Measurements from ENCODE around the gene REM1.
"Not testable (repeated sequence)": the region's sequence is repeated elsewhere in the genome, so short reads cannot be mapped to it uniquely, and the experiment has no call there.

REM1 gene, protein sequence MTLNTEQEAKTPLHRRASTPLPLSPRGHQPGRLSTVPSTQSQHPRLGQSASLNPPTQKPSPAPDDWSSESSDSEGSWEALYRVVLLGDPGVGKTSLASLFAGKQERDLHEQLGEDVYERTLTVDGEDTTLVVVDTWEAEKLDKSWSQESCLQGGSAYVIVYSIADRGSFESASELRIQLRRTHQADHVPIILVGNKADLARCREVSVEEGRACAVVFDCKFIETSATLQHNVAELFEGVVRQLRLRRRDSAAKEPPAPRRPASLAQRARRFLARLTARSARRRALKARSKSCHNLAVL

DNA sequence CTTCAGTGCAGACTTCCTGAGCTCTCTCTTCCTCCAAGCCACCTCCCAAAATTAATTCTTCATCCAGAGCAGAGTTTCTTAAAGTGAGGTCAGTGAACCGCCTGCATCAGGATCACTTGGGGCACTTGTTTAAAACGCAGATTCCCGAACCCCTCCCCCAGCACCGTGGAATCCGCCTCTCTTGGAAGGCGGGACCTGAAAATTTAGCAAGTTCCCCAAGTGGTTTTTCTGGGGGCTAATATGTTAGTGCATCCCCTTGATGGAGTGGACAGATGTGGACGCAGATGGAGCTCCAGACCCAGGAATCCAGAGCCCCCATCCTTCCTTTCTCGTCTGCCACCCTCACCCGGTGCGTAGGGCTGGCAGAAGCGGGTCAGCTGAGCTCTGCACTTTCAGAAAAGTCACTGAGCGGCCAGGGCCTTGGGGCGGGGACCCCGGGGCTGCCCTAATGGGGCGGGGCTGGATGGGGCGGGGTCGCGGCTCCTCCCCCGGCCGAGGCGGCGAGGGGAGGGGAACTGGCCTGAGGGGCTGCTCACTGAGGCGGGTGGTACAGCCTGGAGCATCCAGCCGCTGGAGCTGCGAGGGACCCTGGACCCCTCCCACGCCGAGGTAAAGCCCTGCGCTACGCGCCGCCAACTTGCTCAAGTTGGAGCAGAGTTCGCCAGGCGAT lies at the start of gene REM1, which contains the start of gene DEFB124:
REM1 (plus strand) TSS at position 531 of the 670 bp plus-strand sequence. CDS start 1,158 bp downstream, outside the sequence.
DEFB124 (minus strand) TSS at position 370 of the 670 bp plus-strand sequence. CDS start 2,114 bp downstream, outside the sequence.
- Mint-ChIP-seq H3K36me3 (ENCODE audit: low read depth) (peaks cover 5% of the 10 kb centered on the region), H3K4me1 (no peaks in the 10 kb centered on the region), H3K27ac (no peak within 1 kb of the TSS), H3K27me3 (ENCODE audit: low read depth, poor library complexity) (peaks cover 3% of the 10 kb centered on the region), H3K9me3 (peaks cover 55% of the 10 kb centered on the region), H3K4me3 (no peak within 1 kb of the TSS)
- TF ChIP-seq, protein P1, sequence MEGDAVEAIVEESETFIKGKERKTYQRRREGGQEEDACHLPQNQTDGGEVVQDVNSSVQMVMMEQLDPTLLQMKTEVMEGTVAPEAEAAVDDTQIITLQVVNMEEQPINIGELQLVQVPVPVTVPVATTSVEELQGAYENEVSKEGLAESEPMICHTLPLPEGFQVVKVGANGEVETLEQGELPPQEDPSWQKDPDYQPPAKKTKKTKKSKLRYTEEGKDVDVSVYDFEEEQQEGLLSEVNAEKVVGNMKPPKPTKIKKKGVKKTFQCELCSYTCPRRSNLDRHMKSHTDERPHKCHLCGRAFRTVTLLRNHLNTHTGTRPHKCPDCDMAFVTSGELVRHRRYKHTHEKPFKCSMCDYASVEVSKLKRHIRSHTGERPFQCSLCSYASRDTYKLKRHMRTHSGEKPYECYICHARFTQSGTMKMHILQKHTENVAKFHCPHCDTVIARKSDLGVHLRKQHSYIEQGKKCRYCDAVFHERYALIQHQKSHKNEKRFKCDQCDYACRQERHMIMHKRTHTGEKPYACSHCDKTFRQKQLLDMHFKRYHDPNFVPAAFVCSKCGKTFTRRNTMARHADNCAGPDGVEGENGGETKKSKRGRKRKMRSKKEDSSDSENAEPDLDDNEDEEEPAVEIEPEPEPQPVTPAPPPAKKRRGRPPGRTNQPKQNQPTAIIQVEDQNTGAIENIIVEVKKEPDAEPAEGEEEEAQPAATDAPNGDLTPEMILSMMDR (IDR thresholded peaks at IDR 0.05) = no peak
- no peak for DNase-seq

DNA sequence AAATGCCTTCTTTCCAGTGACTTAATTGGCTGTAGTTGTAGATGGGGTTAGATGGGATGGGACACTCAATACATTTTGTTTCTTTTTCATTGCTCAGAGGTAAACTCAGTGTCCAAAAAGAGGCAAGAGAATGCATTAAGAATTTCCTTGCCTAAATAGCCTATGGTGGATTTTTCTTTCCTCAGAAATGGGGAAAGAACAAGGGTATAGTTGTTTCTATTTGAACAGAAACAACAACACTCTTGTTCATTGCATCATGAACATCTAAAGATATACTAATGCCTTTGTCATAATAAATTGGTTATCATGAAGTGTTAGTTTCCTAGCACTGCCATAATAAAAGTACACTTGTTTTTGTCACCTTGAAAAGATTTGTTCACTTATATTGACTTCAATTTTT lies 49.3 kb upstream of the REM1 start:
- Mint-ChIP-seq H3K27ac (no peak overlapping the region), H3K4me1 (no peaks in the 10 kb centered on the region), H3K27me3 (ENCODE audit: low read depth, poor library complexity) (peaks cover 3% of the 10 kb centered on the region), H3K4me3 (no peak overlapping the region), H3K36me3 (ENCODE audit: low read depth) (no peaks in the 10 kb centered on the region), H3K9me3 (peaks cover 47% of the 10 kb centered on the region)
- no peak for DNase-seq
- TF ChIP-seq, protein P1 (IDR thresholded peaks at IDR 0.05) = no peak

DNA sequence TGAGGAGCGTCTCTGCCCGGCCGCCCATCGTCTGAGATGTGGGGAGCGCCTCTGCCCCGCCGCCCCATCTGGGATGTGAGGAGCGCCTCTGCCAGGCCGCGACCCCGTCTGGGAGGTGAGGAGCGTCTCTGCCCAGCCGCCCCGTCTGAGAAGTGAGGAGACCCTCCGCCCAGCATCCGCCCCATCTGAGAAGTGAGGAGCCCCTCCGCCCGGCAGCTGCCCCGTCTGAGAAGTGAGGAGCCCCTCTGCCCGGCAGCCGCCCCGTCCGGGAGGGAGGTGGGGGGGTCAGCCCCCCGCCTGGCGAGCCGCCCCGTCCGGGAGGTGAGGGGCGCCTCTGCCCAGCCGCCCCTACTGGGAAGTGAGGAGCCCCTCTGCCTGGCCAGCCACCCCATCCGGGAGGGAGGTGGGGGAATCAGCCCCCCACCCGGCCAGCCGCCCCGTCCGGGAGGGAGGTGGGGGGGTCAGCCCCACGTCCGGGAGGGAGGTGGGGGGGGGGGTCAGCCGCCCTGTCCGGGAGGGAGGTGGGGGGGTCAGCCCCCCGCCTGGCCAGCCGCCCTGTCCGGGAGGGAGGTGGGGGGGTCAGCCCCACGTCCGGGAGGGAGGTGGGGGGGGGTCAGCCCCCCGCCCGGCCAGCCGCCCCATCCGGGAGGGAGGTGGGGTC lies 48.1 kb upstream of the REM1 start:
- H3K27ac Mint-ChIP-seq; H3K4me1 Mint-ChIP-seq; H3K4me3 Mint-ChIP-seq; H3K36me3 Mint-ChIP-seq (ENCODE audit: low read depth); H3K27me3 Mint-ChIP-seq (ENCODE audit: low read depth, poor library complexity); DNase-seq: not testable (repeated sequence)
- H3K9me3 Mint-ChIP-seq = peaks cover 55% of the 10 kb centered on the region

DNA sequence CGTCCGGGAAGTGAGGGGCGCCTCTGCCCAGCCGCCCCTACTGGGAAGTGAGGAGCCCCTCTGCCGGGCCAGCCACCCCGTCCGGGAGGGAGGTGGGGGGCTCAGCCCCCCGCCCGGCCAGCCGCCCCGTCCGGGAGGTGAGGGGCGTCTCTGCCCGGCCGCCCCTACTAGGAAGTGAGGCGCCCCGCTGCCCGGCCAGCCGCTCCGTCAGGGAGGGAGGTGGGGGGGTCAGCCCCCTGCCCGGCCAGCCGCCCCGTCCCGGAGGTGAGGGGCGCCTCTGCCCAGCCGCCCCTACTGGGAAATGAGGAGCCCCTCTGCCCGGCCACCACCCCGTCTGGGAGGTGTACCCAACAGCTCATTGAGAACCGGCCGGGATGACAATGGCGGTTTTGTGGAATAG lies 47.5 kb upstream of the REM1 start:
- DNase-seq; H3K4me1 Mint-ChIP-seq; H3K27me3 Mint-ChIP-seq (ENCODE audit: low read depth, poor library complexity); H3K27ac Mint-ChIP-seq; H3K4me3 Mint-ChIP-seq; H3K36me3 Mint-ChIP-seq (ENCODE audit: low read depth): not testable (repeated sequence)
- H3K9me3 Mint-ChIP-seq = peaks cover 61% of the 10 kb centered on the region

DNA sequence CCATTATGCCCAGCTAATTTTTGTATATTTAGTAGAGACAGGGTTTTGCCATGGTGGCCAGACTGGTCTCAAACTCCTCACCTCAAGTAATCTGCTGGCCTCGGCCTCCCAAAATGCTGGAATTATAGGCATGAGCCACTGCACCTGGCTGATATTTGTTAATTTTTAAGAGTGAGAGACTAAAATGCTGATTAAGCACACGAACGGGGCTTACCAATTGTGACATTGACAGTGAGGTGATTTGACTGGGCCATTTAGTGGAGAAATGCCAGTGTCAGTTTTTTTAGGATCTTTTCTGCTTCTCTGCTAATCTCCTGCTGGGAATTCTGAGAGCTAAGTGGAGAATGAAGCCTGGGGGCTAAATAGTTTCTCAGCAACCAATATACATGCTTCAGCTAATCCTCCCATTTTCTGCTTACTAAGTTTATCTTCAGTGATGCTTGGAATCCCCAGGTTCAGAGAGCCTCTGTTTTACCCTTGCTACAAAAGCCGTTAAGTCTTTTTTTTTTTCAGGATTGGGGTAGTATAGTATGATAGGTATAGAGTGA lies 44.4 kb upstream of the REM1 start:
- H3K4me3 Mint-ChIP-seq = no peak overlapping the region
- DNase-seq = no peak
- peaks cover 63% of the 10 kb centered on the region for H3K9me3 Mint-ChIP-seq

DNA sequence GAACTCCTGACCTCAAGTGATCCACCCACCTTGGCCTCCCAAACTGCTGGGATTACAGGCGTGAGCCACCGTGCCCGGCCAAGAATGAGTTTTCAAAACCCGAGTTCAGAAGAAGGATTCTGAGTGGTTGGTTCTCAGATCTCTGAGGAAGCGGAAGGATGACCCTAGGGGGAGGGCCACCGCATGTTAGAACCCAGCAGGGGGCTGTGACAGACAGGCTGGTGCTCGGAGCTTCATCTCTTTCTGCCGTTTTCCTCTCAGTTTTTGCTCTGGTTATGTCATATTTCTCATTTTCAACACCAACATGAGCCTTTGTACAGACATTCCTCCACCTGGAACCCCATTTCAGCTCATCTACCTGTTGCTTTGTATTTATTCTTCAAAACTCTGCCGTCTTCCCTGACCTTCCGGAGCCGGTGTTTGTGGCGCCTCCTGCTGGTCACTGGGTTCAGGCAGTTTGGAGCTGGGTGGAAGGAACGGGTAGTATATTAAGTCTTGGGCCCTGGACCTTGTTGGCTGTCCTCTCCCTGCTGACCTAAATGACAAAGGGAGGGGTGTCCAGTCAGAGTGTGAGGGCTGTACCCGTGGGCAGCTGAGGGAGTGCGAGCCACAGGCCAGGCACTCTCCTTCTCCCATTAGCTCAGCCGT lies 35.0 kb upstream of the REM1 start, which contains the start of gene DEFB123:
DEFB123 (plus strand) TSS at position 621 of the 648 bp plus-strand sequence. CDS start 67 bp downstream, outside the sequence.
- Mint-ChIP-seq H3K9me3 (peaks cover 79% of the 10 kb centered on the region), H3K27ac (no peak within 1 kb of the TSS), H3K4me1 (no peaks in the 10 kb centered on the region), H3K36me3 (ENCODE audit: low read depth) (no peaks in the 10 kb centered on the region), H3K4me3 (no peak within 1 kb of the TSS), H3K27me3 (ENCODE audit: low read depth, poor library complexity) (peaks cover 3% of the 10 kb centered on the region)
- TF ChIP-seq, protein P1 (IDR thresholded peaks at IDR 0.05) = no peak
- DNase-seq = no peak

More for the DNA sequence above, 44.4 kb upstream of the REM1 start:
- H3K4me1 Mint-ChIP-seq = no peaks in the 10 kb centered on the region
- no peak overlapping the region for H3K27ac Mint-ChIP-seq
- H3K36me3 Mint-ChIP-seq (ENCODE audit: low read depth) = no peaks in the 10 kb centered on the region
- TF ChIP-seq, protein P1 (IDR thresholded peaks at IDR 0.05) = no peak
- no peaks in the 10 kb centered on the region for H3K27me3 Mint-ChIP-seq (ENCODE audit: low read depth, poor library complexity)

Data from nephron progenitor cell (in vitro differentiated cells).